Measurements from ENCODE around the gene TOMM34. TPM values are rescaled to one million over a fixed set of nuclear protein-coding genes. Genes with fewer than 3 reads are reported as not detected.

The TOMM34 gene
- total and polyA plus RNA-seq, 2 donors = 16.8 to 20.0 TPM

DNA sequence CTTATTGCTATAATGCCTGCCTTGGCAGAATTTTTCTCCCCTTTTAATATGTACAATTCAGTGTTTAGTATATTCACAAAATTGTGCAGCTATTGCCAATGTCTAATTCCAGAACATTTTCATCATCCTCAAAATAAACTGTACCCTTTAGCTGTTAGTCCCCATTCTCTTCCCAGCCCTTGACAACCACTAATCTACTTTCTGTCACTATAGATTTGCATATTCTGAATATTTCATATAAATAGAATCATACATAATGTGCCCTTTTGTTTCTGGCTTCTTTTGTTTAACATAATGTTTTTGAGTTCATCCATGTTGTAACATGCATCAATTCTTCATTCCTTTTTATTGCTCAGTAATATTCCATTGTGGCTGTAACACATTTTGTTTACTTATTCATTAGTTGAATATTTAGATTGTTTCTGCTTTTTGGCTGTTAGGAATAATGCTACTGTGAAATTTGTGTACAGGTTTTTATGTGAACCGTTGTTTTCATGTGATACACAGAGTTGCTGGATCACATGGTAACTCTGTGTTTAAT, 28.5 kb upstream of the TOMM34 start:
- peaks cover 19 to 42% of the 10 kb centered on the region in 2 donors for H3K36me3 ChIP-seq (ENCODE audit: control insufficient read depth in 2 of 2, insufficient read depth in 2 of 2, low read length in 1 of 2)
- H3K4me3 ChIP-seq (ENCODE audit: low read length in 2 of 2) = no peak overlapping the region
- no peaks in the 10 kb centered on the region for H3K4me1 ChIP-seq (ENCODE audit: control insufficient read depth in 2 of 2, insufficient read depth in 2 of 2, low read length in 2 of 2)
- no peak for DNase-seq (ENCODE audit: low read depth in 6 of 9, low spot score in 9 of 9)
- no peaks in the 10 kb centered on the region for H3K27me3 ChIP-seq (ENCODE audit: control insufficient read depth in 2 of 2, insufficient read depth in 1 of 2, low read length in 1 of 2)
- no peak overlapping the region for H3K27ac ChIP-seq (ENCODE audit: low read depth in 1 of 2, low read length in 1 of 2)
- no peaks in the 10 kb centered on the region for H3K9me3 ChIP-seq (ENCODE audit: control insufficient read depth in 2 of 2, insufficient read depth in 1 of 2, low read length in 1 of 2)
- WGBS = 95% methylated on average over 1 of the region's 1 CpG

- Histone ChIP-seq H3K27ac (ENCODE audit: low read depth in 1 of 2, low read length in 1 of 2) (no peak overlapping the region), H3K9me3 (ENCODE audit: control insufficient read depth in 2 of 2, insufficient read depth in 1 of 2, low read length in 1 of 2) (no peaks in the 10 kb centered on the region), H3K27me3 (ENCODE audit: control insufficient read depth in 2 of 2, insufficient read depth in 1 of 2, low read length in 1 of 2) (no peaks in the 10 kb centered on the region), H3K4me1 (ENCODE audit: control insufficient read depth in 2 of 2, insufficient read depth in 2 of 2, low read length in 2 of 2) (peaks cover 11 to 15% of the 10 kb centered on the region in 2 donors), H3K36me3 (ENCODE audit: control insufficient read depth in 2 of 2, insufficient read depth in 2 of 2, low read length in 1 of 2) (peaks cover 34 to 66% of the 10 kb centered on the region in 2 donors), H3K4me3 (ENCODE audit: low read length in 2 of 2) (no peak overlapping the region)
- no peak for DNase-seq (ENCODE audit: low read depth in 6 of 9, low spot score in 9 of 9)
- 96% methylated on average over 7 of the region's 7 CpGs for WGBS
Observed at GRCh38 chr20:44983093-44983674, 23.0 kb upstream of the TOMM34 start.

DNA sequence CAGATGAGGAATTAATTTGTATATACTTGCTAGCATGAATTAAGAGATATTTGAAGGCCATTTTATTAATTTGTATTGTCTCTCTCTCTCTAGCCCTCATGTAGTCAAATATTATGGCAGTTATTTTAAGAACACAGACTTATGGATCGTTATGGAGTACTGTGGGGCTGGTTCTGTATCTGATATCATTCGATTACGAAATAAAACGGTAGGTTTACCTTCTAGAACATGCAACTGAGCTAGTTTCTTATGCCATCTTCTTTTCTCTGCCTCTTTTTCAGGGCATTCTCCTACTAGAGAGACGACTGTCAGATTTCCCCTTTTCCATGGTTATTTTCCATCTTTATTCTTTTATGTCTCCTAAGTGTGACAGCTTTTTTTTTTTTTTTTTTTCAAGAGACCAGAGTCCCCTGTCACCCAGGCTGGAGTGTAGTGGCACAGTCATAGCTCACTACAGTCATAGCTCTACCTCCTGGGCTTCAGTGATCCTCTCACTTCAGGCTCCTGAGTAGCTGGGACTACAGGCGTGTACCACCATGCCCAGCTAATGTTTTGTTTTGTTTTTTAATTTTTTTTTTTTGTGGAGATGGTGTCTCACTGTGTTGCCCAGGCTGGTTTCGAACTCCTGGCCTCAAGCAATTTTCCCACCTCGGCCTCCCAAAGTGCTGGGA, 21.7 kb upstream of the TOMM34 start:
- 98% methylated on average over 8 of the region's 8 CpGs for WGBS
- Histone ChIP-seq H3K27ac (ENCODE audit: low read depth in 1 of 2, low read length in 1 of 2) (no peak overlapping the region), H3K4me3 (ENCODE audit: low read length in 2 of 2) (no peak overlapping the region), H3K9me3 (ENCODE audit: control insufficient read depth in 2 of 2, insufficient read depth in 1 of 2, low read length in 1 of 2) (no peaks in the 10 kb centered on the region), H3K4me1 (ENCODE audit: control insufficient read depth in 2 of 2, insufficient read depth in 2 of 2, low read length in 2 of 2) (peaks cover 12 to 16% of the 10 kb centered on the region in 2 donors), H3K36me3 (ENCODE audit: control insufficient read depth in 2 of 2, insufficient read depth in 2 of 2, low read length in 1 of 2) (peaks cover 34 to 58% of the 10 kb centered on the region in 2 donors), H3K27me3 (ENCODE audit: control insufficient read depth in 2 of 2, insufficient read depth in 1 of 2, low read length in 1 of 2) (no peaks in the 10 kb centered on the region)
- DNase-seq (ENCODE audit: low read depth in 6 of 9, low spot score in 9 of 9) = no peak

DNA sequence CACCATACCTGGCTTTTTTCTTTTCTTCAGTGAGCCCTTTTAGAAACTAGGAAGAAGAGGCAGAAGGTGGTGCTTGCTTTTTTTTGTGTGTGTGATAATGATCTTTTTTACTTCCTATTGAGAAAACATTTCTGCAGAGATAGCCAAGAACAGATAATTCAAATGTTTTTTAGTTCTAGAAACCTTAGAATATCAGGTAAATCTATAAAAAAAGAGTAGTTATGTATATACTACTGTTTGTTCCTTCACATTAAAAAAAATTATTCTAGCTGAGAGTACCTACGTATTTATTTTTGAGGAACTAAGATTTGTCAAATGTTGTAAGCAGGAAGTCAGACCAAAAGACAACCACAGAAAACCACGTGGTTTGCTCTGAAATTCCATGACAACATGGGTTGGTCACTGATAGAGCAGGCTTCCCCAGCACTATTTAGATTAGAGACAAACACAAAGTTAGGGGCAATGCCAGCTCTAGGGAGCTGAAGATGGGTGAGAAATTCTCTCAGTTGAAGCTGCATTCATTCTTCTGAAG, 19.0 kb upstream of the TOMM34 start:
- Histone ChIP-seq H3K4me1 (ENCODE audit: control insufficient read depth in 2 of 2, insufficient read depth in 2 of 2, low read length in 2 of 2) (peaks cover 12 to 18% of the 10 kb centered on the region in 2 donors), H3K27me3 (ENCODE audit: control insufficient read depth in 2 of 2, insufficient read depth in 1 of 2, low read length in 1 of 2) (no peaks in the 10 kb centered on the region), H3K9me3 (ENCODE audit: control insufficient read depth in 2 of 2, insufficient read depth in 1 of 2, low read length in 1 of 2) (no peaks in the 10 kb centered on the region), H3K4me3 (ENCODE audit: low read length in 2 of 2) (peak overlapping the region in 1 of 2 donors; percentile 17), H3K27ac (ENCODE audit: low read depth in 1 of 2, low read length in 1 of 2) (peak overlapping the region; percentile 93 to 97), H3K36me3 (ENCODE audit: control insufficient read depth in 2 of 2, insufficient read depth in 2 of 2, low read length in 1 of 2) (peaks cover 32 to 63% of the 10 kb centered on the region in 2 donors)
- whole genome bisulfite sequencing = 7% methylated on average over 2 of the region's 2 CpGs
- DNase-seq (ENCODE audit: low read depth in 6 of 9, low spot score in 9 of 9) = peak; percentile 48 to 89 (median 72)

- H3K9me3 ChIP-seq (ENCODE audit: control insufficient read depth in 2 of 2, insufficient read depth in 1 of 2, low read length in 1 of 2) = no peaks in the 10 kb centered on the region
- no peak overlapping the region for H3K4me3 ChIP-seq (ENCODE audit: low read length in 2 of 2)
- DNase-seq (ENCODE audit: low read depth in 6 of 9, low spot score in 9 of 9) = no peak
- no peaks in the 10 kb centered on the region for H3K27me3 ChIP-seq (ENCODE audit: control insufficient read depth in 2 of 2, insufficient read depth in 1 of 2, low read length in 1 of 2)
- no peak overlapping the region for H3K27ac ChIP-seq (ENCODE audit: low read depth in 1 of 2, low read length in 1 of 2)
- 99% methylated on average over 4 of the region's 4 CpGs for WGBS
- H3K36me3 ChIP-seq (ENCODE audit: control insufficient read depth in 2 of 2, insufficient read depth in 2 of 2, low read length in 1 of 2) = peaks cover 21 to 61% of the 10 kb centered on the region in 2 donors
- peaks cover 12 to 18% of the 10 kb centered on the region in 2 donors for H3K4me1 ChIP-seq (ENCODE audit: control insufficient read depth in 2 of 2, insufficient read depth in 2 of 2, low read length in 2 of 2)
Observed at GRCh38 chr20:44976698-44977097, 16.5 kb upstream of the TOMM34 start.

GRCh38 chr20:44973053-44973452, 12.9 kb upstream of the TOMM34 start:
- whole genome bisulfite sequencing = 85% methylated on average over 2 of the region's 2 CpGs
- Histone ChIP-seq H3K9me3 (ENCODE audit: control insufficient read depth in 2 of 2, insufficient read depth in 1 of 2, low read length in 1 of 2) (no peaks in the 10 kb centered on the region), H3K27ac (ENCODE audit: low read depth in 1 of 2, low read length in 1 of 2) (no peak overlapping the region), H3K36me3 (ENCODE audit: control insufficient read depth in 2 of 2, insufficient read depth in 2 of 2, low read length in 1 of 2) (peaks cover 17 to 42% of the 10 kb centered on the region in 2 donors), H3K4me3 (ENCODE audit: low read length in 2 of 2) (no peak overlapping the region), H3K27me3 (ENCODE audit: control insufficient read depth in 2 of 2, insufficient read depth in 1 of 2, low read length in 1 of 2) (no peaks in the 10 kb centered on the region), H3K4me1 (ENCODE audit: control insufficient read depth in 2 of 2, insufficient read depth in 2 of 2, low read length in 2 of 2) (peaks cover 10 to 21% of the 10 kb centered on the region in 2 donors)
- DNase-seq (ENCODE audit: low read depth in 6 of 9, low spot score in 9 of 9) = no peak

GRCh38 chr20:44970243-44970757, 10.1 kb upstream of the TOMM34 start:
- Histone ChIP-seq H3K4me1 (ENCODE audit: control insufficient read depth in 2 of 2, insufficient read depth in 2 of 2, low read length in 2 of 2) (peaks cover 23 to 26% of the 10 kb centered on the region in 2 donors), H3K27ac (ENCODE audit: low read depth in 1 of 2, low read length in 1 of 2) (peak overlapping the region in 1 of 2 donors; percentile 71), H3K27me3 (ENCODE audit: control insufficient read depth in 2 of 2, insufficient read depth in 1 of 2, low read length in 1 of 2) (no peaks in the 10 kb centered on the region), H3K9me3 (ENCODE audit: control insufficient read depth in 2 of 2, insufficient read depth in 1 of 2, low read length in 1 of 2) (no peaks in the 10 kb centered on the region), H3K36me3 (ENCODE audit: control insufficient read depth in 2 of 2, insufficient read depth in 2 of 2, low read length in 1 of 2) (peaks cover 12 to 28% of the 10 kb centered on the region in 2 donors), H3K4me3 (ENCODE audit: low read length in 2 of 2) (peak overlapping the region in 1 of 2 donors; percentile 1)
- DNase-seq (ENCODE audit: low read depth in 6 of 9, low spot score in 9 of 9) = peak in 2 of 9 donors; percentile 37 to 60
- WGBS = 6% methylated on average over 1 of the region's 1 CpG

DNA sequence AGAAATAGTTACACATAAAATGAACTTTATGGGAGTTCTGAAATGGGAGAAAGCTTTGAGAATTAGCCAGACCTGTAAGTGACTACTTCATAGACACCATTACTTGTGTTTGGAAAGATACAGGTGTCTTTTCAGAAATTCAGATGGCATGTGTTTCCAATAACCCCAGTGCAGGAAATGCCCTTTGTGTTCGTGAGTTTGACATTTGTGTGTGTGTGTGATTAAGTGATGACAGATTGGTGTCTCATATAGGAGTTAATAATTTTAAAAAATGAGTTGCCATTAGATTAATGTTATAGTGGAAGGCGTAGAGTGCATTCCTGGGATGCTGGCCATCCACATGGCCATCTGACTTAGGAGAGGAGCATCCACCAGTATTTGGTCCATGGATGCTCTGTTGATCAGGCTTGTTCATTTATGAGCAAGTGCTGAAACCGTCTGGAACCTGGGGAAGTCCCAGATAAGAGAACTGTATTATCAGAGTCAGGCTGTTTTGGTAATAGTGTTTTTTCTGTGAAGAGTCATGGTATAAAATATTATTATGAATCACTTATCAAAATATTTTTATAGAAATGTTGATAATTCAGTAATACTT, 9.2 kb upstream of the TOMM34 start:
- Histone ChIP-seq H3K9me3 (ENCODE audit: control insufficient read depth in 2 of 2, insufficient read depth in 1 of 2, low read length in 1 of 2) (no peaks in the 10 kb centered on the region), H3K36me3 (ENCODE audit: control insufficient read depth in 2 of 2, insufficient read depth in 2 of 2, low read length in 1 of 2) (peaks cover 6 to 19% of the 10 kb centered on the region in 2 donors), H3K27ac (ENCODE audit: low read depth in 1 of 2, low read length in 1 of 2) (peak overlapping the region; percentile 60 to 71), H3K4me1 (ENCODE audit: control insufficient read depth in 2 of 2, insufficient read depth in 2 of 2, low read length in 2 of 2) (peaks cover 23 to 26% of the 10 kb centered on the region in 2 donors), H3K4me3 (ENCODE audit: low read length in 2 of 2) (peak overlapping the region in 1 of 2 donors; percentile 29), H3K27me3 (ENCODE audit: control insufficient read depth in 2 of 2, insufficient read depth in 1 of 2, low read length in 1 of 2) (no peaks in the 10 kb centered on the region)
- peak in 1 of 9 donors; percentile 31 for DNase-seq (ENCODE audit: low read depth in 6 of 9, low spot score in 9 of 9)
- 58% methylated on average over 3 of the region's 3 CpGs for WGBS
